Adipocyte (in vitro differentiated cells): ENCODE results near the gene RBAK.
"Not testable (repeated sequence)": the region's sequence is repeated elsewhere in the genome, so short reads cannot be mapped to it uniquely, and the experiment has no call there.

Experiments
- DNase-seq: peaks from one replicate; pipeline ENCODE4 v3.0.0-alpha.2; 2015; ENCODE audit warnings: low read depth
- H3K27me3 ChIP-seq: replicated peaks from 2 replicates; pipeline ENCODE4 v1.7.0; 2013; ENCODE audit warnings: mild to moderate bottlenecking, low read length, moderate library complexity; ENCODE audit not compliant: control insufficient read depth, insufficient read depth
- H3K36me3 ChIP-seq: 2 replicates; pipeline ENCODE4 v1.7.0; 2013; ENCODE audit warnings: low read length, mild to moderate bottlenecking, moderate library complexity; ENCODE audit not compliant: control insufficient read depth, insufficient read depth, severe bottlenecking
- H3K4me1 ChIP-seq: 2 replicates; pipeline ENCODE4 v1.7.0; 2013; ENCODE audit warnings: mild to moderate bottlenecking, low read length, moderate library complexity; ENCODE audit not compliant: control insufficient read depth, insufficient read depth
- H3K4me3 ChIP-seq: 2 replicates; pipeline ENCODE4 v1.7.0; 2013; ENCODE audit warnings: mild to moderate bottlenecking, low read length, moderate library complexity
- H3K9ac ChIP-seq: 2 replicates; pipeline ENCODE4 v1.7.0; 2013; ENCODE audit warnings: mild to moderate bottlenecking, low read length, moderate library complexity
- H3K9me3 ChIP-seq: 2 replicates; pipeline ENCODE4 v1.7.0; 2013; ENCODE audit warnings: mild to moderate bottlenecking, low read length, moderate library complexity; ENCODE audit not compliant: control insufficient read depth

Gene RBAK

DNA sequence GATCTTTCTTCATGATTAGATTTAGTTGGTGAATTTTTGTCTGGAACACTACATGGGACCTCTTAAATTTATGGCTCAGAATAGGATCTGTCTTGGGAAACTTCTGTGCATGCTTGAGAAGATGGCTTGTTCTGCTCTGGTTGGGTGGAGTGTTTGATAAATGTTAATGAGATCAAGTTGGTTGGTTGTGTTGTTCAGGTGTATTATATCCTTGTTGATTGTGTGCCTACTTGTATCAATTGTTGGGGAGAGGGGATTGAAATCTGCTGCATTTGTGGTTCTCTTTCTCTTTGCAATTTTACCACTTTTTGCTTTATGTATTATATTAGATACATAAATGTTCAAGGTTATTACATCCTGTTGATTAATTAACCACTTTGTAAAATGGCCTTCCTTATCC lies 6.1 kb downstream of the RBAK start:
- Histone ChIP-seq H3K36me3 (peaks cover 76% of the 10 kb centered on the region), H3K9me3 (peaks cover 41% of the 10 kb centered on the region)
- H3K9ac ChIP-seq, H3K27me3 ChIP-seq, H3K4me3 ChIP-seq, H3K4me1 ChIP-seq, DNase-seq: not testable (repeated sequence)

DNA sequence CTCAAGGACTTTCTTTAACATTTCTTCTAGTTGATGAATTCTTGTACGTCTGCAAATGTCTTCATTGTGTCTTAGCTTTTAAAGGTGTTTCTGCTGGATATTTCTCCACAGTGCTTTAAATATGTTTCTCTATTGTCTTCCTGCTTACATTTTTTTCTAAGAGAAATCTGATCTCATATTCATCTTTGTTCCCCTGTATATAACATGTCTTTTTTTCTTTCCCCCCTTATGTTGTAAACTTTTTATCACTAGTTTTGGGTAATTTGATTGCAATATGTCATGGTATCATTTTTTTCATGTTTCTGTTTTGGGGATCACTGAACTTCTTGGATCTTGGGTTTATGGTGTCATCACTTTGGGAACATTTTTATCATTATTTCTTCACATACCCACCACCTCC lies 7.5 kb downstream of the RBAK start:
- peaks cover 53% of the 10 kb centered on the region for H3K9me3 ChIP-seq
- H3K36me3 ChIP-seq = peaks cover 88% of the 10 kb centered on the region
- no peak overlapping the region for H3K9ac ChIP-seq
- H3K27me3 ChIP-seq = no peaks in the 10 kb centered on the region
- no peaks in the 10 kb centered on the region for H3K4me1 ChIP-seq
- DNase-seq = no peak
- H3K4me3 ChIP-seq = no peak overlapping the region

DNA sequence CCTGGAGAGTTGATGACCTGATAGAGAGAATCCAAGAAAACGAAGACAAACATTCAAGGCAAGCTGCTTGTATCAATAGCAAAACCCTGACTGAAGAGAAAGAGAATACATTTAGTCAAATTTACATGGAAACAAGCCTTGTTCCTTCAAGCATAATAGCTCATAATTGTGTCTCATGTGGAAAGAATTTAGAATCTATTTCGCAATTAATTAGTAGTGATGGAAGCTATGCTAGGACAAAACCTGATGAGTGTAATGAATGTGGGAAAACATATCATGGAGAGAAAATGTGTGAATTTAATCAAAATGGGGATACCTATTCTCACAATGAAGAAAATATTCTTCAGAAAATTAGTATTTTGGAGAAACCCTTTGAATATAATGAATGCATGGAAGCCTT lies 18.0 kb downstream of the RBAK start:
- no peak overlapping the region for H3K9ac ChIP-seq
- no peak for DNase-seq
- peak overlapping the region; percentile 72 for H3K4me3 ChIP-seq
- H3K4me1 ChIP-seq = no peaks in the 10 kb centered on the region
- peaks cover 100% of the 10 kb centered on the region for H3K9me3 ChIP-seq
- H3K36me3 ChIP-seq = peaks cover 100% of the 10 kb centered on the region
- H3K27me3 ChIP-seq = no peaks in the 10 kb centered on the region

DNA sequence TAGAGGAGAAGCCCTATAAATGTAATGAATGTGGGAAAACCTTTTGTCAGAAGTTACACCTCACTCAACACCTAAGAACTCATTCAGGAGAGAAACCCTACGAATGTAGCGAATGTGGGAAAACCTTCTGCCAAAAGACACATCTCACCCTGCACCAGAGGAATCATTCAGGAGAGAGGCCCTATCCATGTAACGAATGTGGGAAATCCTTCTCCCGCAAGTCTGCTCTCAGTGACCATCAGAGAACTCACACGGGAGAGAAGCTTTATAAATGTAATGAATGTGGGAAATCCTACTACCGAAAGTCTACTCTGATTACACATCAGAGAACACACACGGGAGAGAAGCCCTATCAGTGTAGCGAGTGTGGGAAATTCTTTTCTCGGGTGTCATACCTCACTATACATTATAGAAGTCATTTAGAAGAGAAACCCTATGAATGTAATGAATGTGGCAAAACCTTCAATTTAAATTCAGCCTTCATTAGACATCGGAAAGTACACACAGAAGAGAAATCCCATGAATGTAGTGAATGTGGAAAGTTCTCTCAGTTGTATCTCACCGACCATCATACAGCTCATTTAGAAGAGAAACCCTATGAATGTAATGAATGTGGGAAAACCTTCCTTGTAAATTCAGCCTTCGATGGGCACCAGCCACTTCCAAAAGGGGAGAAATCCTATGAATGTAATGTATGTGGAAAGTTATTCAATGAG lies 18.9 kb downstream of the RBAK start:
- Histone ChIP-seq H3K4me3 (peak overlapping the region; percentile 72), H3K27me3 (no peaks in the 10 kb centered on the region), H3K36me3 (peaks cover 95% of the 10 kb centered on the region), H3K9ac (no peak overlapping the region), H3K4me1 (no peaks in the 10 kb centered on the region), H3K9me3 (peaks cover 100% of the 10 kb centered on the region)
- no peak for DNase-seq

DNA sequence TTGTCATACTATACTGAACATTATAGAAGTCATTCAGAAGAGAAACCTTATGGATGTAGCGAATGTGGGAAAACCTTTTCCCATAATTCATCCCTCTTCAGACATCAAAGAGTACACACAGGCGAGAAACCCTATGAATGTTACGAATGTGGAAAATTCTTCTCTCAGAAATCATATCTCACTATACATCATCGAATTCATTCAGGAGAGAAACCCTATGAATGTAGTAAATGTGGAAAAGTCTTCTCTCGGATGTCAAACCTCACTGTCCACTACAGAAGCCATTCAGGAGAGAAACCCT lies 19.4 kb downstream of the RBAK start:
- H3K9ac ChIP-seq = no peak overlapping the region
- H3K9me3 ChIP-seq = peaks cover 100% of the 10 kb centered on the region
- H3K4me3 ChIP-seq = peak overlapping the region; percentile 72
- no peaks in the 10 kb centered on the region for H3K4me1 ChIP-seq
- no peak for DNase-seq
- no peaks in the 10 kb centered on the region for H3K27me3 ChIP-seq
- H3K36me3 ChIP-seq = peaks cover 91% of the 10 kb centered on the region

DNA sequence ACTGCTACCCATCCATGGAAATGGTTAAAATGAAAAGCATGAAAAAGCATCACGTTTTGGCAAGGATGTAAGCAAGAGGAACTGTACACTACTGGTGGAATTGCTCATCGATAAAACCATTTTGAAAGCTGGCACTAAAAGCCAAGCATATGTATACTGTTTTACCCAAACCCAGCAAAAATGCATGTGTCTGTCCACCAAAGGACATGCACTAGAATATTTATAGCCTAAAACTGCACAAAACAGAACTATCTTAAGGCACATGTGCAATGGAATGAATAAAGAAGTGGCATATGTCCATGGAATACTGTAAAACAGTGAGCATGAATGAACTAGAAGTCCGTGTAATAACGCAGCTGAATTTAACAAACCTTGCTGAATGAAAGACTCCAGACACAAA lies 22.9 kb downstream of the RBAK start:
- Histone ChIP-seq H3K4me1 (no peaks in the 10 kb centered on the region), H3K27me3 (peaks cover 5% of the 10 kb centered on the region), H3K36me3 (peaks cover 61% of the 10 kb centered on the region), H3K9ac (no peak overlapping the region), H3K9me3 (peaks cover 79% of the 10 kb centered on the region), H3K4me3 (peak overlapping the region; percentile 72)
- no peak for DNase-seq

DNA sequence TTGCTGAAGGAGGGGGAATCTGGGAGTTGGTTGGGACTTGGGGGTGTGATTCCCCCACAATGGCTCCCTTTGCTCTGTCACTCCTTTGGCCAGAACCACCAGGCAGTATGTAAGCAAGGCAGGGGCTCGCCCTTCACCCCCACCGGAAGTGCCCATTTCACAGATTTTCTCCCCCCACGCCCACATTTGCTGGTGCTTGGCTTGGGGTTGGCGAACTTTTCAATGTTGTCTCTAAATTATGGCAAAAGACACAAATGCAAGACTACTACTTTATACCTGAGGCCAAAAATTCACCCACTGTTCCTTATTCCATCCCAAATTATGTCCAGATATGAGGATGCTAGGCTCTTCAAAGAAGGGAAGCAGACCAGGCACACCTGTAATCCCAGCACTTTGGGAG lies 24.5 kb downstream of the RBAK start:
- no peak for DNase-seq
- H3K9me3 ChIP-seq = peaks cover 62% of the 10 kb centered on the region
- H3K9ac ChIP-seq = no peak overlapping the region
- no peak overlapping the region for H3K4me3 ChIP-seq
- no peaks in the 10 kb centered on the region for H3K4me1 ChIP-seq
- peaks cover 7% of the 10 kb centered on the region for H3K27me3 ChIP-seq
- H3K36me3 ChIP-seq = peaks cover 44% of the 10 kb centered on the region

DNA sequence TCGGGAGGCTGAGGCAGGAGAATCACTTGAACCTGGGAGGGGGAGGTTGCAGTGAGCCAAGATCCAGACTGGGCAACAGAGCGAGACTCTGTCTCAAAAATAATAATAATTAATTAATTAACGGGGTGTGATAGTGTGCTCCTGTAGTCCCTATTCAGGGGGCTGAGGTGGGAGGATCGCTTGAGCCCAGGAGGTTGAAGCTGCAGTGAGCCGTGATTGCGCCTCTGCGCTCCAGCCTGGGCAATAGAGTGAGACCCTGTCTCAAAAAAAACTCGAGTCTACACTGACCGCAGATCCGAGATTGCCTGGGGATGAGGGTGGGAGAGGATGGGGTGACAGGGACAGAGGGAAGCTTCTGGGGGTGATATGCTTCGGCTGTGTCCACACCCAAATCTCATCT lies 29.5 kb downstream of the RBAK start:
- not testable (repeated sequence) for H3K4me1 ChIP-seq, H3K4me3 ChIP-seq, H3K36me3 ChIP-seq, H3K9ac ChIP-seq, DNase-seq
- Histone ChIP-seq H3K27me3 (peaks cover 12% of the 10 kb centered on the region), H3K9me3 (peaks cover 12% of the 10 kb centered on the region)

DNA sequence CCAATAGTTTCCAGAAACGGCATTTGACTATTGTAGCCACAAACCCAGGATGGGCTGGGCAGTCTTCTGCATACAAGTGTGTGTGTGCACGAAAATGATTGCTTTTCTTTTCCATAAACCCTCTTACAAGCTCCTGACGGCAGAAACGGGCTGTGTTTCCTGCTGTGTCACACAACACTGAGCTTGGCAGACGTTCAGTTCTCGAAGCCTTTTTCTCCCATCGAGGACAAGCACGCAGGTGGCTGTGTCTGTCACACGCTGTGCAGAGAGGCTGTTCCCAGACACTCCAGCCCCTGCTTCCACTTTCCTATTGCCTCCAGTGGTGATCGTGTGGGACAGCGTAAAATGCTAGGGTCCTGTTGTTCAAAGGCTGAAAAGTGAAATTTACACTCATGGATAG lies 32.1 kb downstream of the RBAK start:
- H3K9me3 ChIP-seq = no peaks in the 10 kb centered on the region
- H3K4me3 ChIP-seq = no peak overlapping the region
- no peak for DNase-seq
- peaks cover 13% of the 10 kb centered on the region for H3K27me3 ChIP-seq
- no peaks in the 10 kb centered on the region for H3K4me1 ChIP-seq
- H3K36me3 ChIP-seq = no peaks in the 10 kb centered on the region
- H3K9ac ChIP-seq = no peak overlapping the region

DNA sequence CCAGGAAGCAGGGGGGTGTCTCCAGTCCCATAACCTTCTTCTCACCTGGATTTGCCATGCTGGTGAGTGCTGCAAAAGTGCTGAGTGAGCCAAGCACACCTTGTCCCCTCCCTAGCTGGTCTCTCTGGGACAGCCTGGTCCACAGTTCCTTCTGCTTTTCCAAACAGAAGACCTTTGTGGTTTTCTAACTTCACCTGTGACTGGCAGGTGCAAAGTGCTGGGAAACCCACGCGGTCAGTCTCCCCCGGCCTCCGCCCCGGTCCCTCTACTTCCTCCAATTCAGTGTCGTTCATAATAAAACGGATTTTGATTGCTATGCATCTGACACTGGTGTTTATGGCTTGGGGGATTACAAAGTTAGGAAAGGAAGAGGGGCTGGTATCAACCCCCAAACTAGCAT lies 37.1 kb downstream of the RBAK start:
- DNase-seq = no peak
- H3K36me3 ChIP-seq = no peaks in the 10 kb centered on the region
- no peaks in the 10 kb centered on the region for H3K4me1 ChIP-seq
- H3K27me3 ChIP-seq = peaks cover 29% of the 10 kb centered on the region
- H3K9me3 ChIP-seq = no peaks in the 10 kb centered on the region
- H3K9ac ChIP-seq = no peak overlapping the region
- no peak overlapping the region for H3K4me3 ChIP-seq

DNA sequence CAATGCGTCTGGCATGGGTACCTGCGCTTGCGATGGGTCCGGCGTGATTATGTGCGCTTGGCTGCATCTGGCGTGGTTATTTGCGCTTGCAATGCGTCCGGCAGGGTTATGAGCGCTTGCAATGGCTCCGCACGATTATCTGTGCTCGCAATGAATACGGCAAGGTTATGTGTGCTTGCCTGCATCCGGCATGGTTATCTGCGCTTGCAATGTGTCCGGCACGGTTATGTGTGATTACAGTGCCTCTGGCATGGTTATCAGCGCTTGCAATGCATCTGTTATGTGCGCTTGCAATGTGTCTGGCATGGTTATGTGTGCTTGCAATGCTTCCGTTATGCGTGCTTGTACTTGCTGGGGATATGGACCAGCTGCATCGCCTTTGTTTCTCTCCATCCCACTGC lies 37.7 kb downstream of the RBAK start:
- DNase-seq = no peak
- Histone ChIP-seq H3K27me3 (peaks cover 32% of the 10 kb centered on the region), H3K9ac (no peak overlapping the region), H3K4me1 (no peaks in the 10 kb centered on the region), H3K36me3 (no peaks in the 10 kb centered on the region), H3K4me3 (no peak overlapping the region), H3K9me3 (no peaks in the 10 kb centered on the region)

DNA sequence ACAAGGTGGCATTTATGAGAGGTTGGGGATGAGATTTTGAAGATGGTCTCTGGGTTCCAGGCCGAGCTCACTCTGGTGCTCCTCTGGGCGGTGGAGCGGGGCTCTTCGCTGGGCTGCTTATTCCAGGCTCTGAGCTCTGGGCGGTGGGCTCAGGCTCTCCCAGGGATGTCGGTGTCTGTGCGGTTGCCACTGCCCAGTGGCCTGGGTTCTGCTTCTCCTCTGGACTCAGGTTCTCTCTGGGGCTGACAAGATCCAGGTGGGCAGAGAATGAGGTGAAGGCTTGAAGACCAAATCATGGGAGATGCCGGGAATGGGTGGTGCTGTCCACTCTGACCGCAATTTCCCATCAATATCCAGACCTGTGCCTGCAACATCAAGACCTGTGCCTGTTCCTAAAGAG lies 40.6 kb downstream of the RBAK start:
- Histone ChIP-seq H3K4me1 (no peaks in the 10 kb centered on the region), H3K4me3 (no peak overlapping the region), H3K9me3 (no peaks in the 10 kb centered on the region), H3K36me3 (no peaks in the 10 kb centered on the region), H3K27me3 (peaks cover 32% of the 10 kb centered on the region), H3K9ac (no peak overlapping the region)
- DNase-seq = no peak
